Mucosa of descending colon (tissue), 3 donors: ENCODE data around the gene PRR5L. TPM values are rescaled to one million over a fixed set of nuclear protein-coding genes. Genes with fewer than 3 reads are reported as not detected.

ENCODE experiments used
- ATAC-seq: fragments of 200-7000 bp; cut with Tn5 transposase; one replicate; pipeline ENCODE4 v1.9.1; 2020; ENCODE audit warnings: mild to moderate bottlenecking, moderate library complexity
- DNase-seq, 3 donors: peaks; one replicate each; pipeline ENCODE4 v3.0.0-alpha.2; 2020
- H3K36me3 ChIP-seq: fragments of 200-600 bp; one replicate; pipeline ENCODE4 v1.8.0; 2021; ENCODE audit warnings: low read depth, mild to moderate bottlenecking
- H3K4me1 ChIP-seq: fragments of 200-600 bp; one replicate; pipeline ENCODE4 v1.8.0; 2021; ENCODE audit warnings: low read depth, mild to moderate bottlenecking
- H3K4me3 ChIP-seq: fragments of 200-600 bp; one replicate; pipeline ENCODE4 v1.8.0; 2021; ENCODE audit warnings: mild to moderate bottlenecking
- H3K9me3 ChIP-seq: fragments of 200-600 bp; one replicate; pipeline ENCODE4 v1.8.0; 2021; ENCODE audit warnings: mild to moderate bottlenecking
- CTCF ChIP-seq: fragments of 200-600 bp; IDR thresholded peaks from one replicate; pipeline ENCODE4 v1.8.0; 2022; ENCODE audit warnings: antibody characterized with exemption, mild to moderate bottlenecking
- intact Hi-C, 2 donors: fragments of 100-400 bp; cut with DNase I in 1 of 2; cut with micrococcal nuclease in 1 of 2; formaldehyde crosslinking; loops; one replicate each; pipeline versions ENCODE4 v1.11.0 to v1.11.1; 2022; cut with DNase I, micrococcal nuclease
- total RNA-seq, 3 donors: library from RNA; stranded (reverse); fragmentation: NEBNext Ultra II Directional in 2 of 3; extraction: Animal tissue kit (Norgen Biotek cat#: 25700) in 2 of 3; gene quantifications; one replicate each; pipeline versions ENCODE4 v1.2.1 to v1.2.4, GENCODE V29; 2021 to 2023
- donor health status: DM: no; HTN: no; CAD: no; lungs with moderate emphysema.
- donor health status: DM: no; HTN: no; CAD: no.
- donor health status: DM: no; HTN: yes; CAD: no.

The PRR5L gene
- total RNA-seq, 3 donors from 2014 or later = 138 to 250 (median 203) TPM

GRCh38 chr11:36490026-36490806 lies 194.1 kb downstream of the PRR5L start:
- H3K36me3 ChIP-seq = no peaks in the 10 kb centered on the region

GRCh38 chr11:36492724-36493304 lies 196.7 kb downstream of the PRR5L start:
- H3K4me1 ChIP-seq = no peaks in the 10 kb centered on the region
- peaks cover 5% of the 10 kb centered on the region for H3K36me3 ChIP-seq
- H3K4me3 ChIP-seq = no peak overlapping the region
- H3K9me3 ChIP-seq = no peaks in the 10 kb centered on the region
- ATAC-seq (peak; percentile 65), DNase-seq (peak in 1 of 3 donors; percentile 36)
- intact Hi-C loops = no loop called here
- TF ChIP-seq CTCF = no peak

More at GRCh38 chr11:36490026-36490806, 194.1 kb downstream of the PRR5L start:
- DNase-seq = no peak
- Histone ChIP-seq H3K4me3 (no peak overlapping the region), H3K9me3 (no peaks in the 10 kb centered on the region), H3K4me1 (no peaks in the 10 kb centered on the region)
- ATAC-seq = no peak
- intact Hi-C loops = no loop called here
- TF ChIP-seq CTCF = no peak

- Histone ChIP-seq H3K4me1 (no peaks in the 10 kb centered on the region), H3K36me3 (peaks cover 5% of the 10 kb centered on the region), H3K9me3 (no peaks in the 10 kb centered on the region), H3K4me3 (no peak overlapping the region)
- intact Hi-C loops = no loop called here
- DNase-seq (no peak), ATAC-seq (no peak)
- no peak for TF ChIP-seq CTCF
Measured at GRCh38 chr11:36493332-36493731, 197.2 kb downstream of the PRR5L start.

- H3K9me3 ChIP-seq = no peaks in the 10 kb centered on the region
- peaks cover 5% of the 10 kb centered on the region for H3K36me3 ChIP-seq
- ATAC-seq = no peak
- H3K4me1 ChIP-seq = peaks cover 7% of the 10 kb centered on the region
- TF ChIP-seq CTCF = no peak
- no peak for DNase-seq
- intact Hi-C loops = no loop called here
- H3K4me3 ChIP-seq = no peak overlapping the region
Measured at GRCh38 chr11:36498721-36499120, 202.6 kb downstream of the PRR5L start.

- no peak overlapping the region for H3K4me3 ChIP-seq
- DNase-seq (no peak), ATAC-seq (no peak)
- H3K36me3 ChIP-seq = peaks cover 5% of the 10 kb centered on the region
- H3K4me1 ChIP-seq = peaks cover 7% of the 10 kb centered on the region
- no peaks in the 10 kb centered on the region for H3K9me3 ChIP-seq
- no peak for TF ChIP-seq CTCF
- intact Hi-C loops = no loop called here
Measured at GRCh38 chr11:36499315-36499714, 203.2 kb downstream of the PRR5L start.
